ENCODE measurements around the gene EMD. TPM values are rescaled to one million over a fixed set of nuclear protein-coding genes. Genes with fewer than 3 reads are reported as not detected.

The EMD gene
- total RNA-seq, 1 experiment from 2014 or later, result 115 TPM

DNA sequence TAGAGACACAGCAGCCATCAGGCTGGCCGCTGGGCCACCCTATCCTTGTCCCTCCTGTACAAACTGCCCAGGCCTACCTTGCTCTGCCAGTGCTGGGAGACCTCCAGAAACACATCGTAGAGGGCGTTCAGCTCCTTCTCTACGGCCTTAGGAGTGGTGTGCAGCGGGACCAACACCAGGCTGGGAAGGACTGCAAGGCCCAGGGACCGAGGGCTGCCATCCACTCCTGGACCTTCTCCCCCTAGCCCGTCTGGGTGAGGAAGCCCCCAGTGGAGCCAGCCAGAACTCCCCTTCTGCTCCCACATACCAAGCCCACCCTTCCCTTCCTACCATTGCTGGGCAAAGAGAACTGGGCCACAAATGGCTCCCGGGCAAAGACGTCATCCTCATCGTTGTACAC is 24.1 kb downstream of the EMD start:
- H2AK5ac ChIP-seq (ENCODE audit: insufficient read length, low read length), result no peak overlapping the region
- Mint-ChIP-seq H3K9me3 (peaks cover 74 to 78% of the 10 kb centered on the region in 2 experiments), H3K4me3 (no peak overlapping the region), H3K27me3 (ENCODE audit: low read depth) (peaks cover 3% of the 10 kb centered on the region), H3K4me1 (peaks cover 0 to 15% of the 10 kb centered on the region in 2 experiments; a peak in 2 of 4 replicates), H3K27ac (peak overlapping the region in 1 of 3 experiments; percentile 58; a peak in 1 of 7 replicates), H3K36me3 (ENCODE audit: insufficient read depth in 1 of 3, low read depth in 3 of 3) (peaks cover 27 to 45% (median 35%) of the 10 kb centered on the region in 3 experiments)
- no peak overlapping the region; the same call in 1 of the 2 replicates for H3K14ac ChIP-seq (ENCODE audit: insufficient read depth, low read length)
- no peak overlapping the region for H3K4ac ChIP-seq (ENCODE audit: low read depth, low read length)
- H3K27me3 ChIP-seq (ENCODE audit: insufficient read depth, low read length), result no peaks in the 10 kb centered on the region
- no peak overlapping the region for H3K27ac ChIP-seq (ENCODE audit: insufficient read length, low read depth, low read length)
- no CpG with 5 or more reads among the region's 10 CpGs for WGBS (ENCODE audit: extremely low coverage, insufficient read length, low lambda C conversion rate)
- H3K18ac ChIP-seq (ENCODE audit: insufficient read length, low read depth, low read length), result no peak overlapping the region
- no peak overlapping the region for H3K4me2 ChIP-seq (ENCODE audit: insufficient read depth, insufficient read length, low read length)
- H3K9ac ChIP-seq (ENCODE audit: extremely low read depth, insufficient read length, low read length), result no peak overlapping the region
- H4K20me1 ChIP-seq (ENCODE audit: control insufficient read depth, insufficient read depth, insufficient read length), result no peaks in the 10 kb centered on the region
- H3K23me2 ChIP-seq (ENCODE audit: insufficient read length, low read depth, low read length, poor library complexity, severe bottlenecking), result peaks cover 10% of the 10 kb centered on the region
- H4K91ac ChIP-seq (ENCODE audit: insufficient read length, low read depth, low read length), result no peak overlapping the region
- H3K79me2 ChIP-seq (ENCODE audit: insufficient read depth, low read length), result peaks cover 3% of the 10 kb centered on the region; the same call in 1 of the 2 replicates
- no peak for DNase-seq
- no peaks in the 10 kb centered on the region for H3K4me1 ChIP-seq (ENCODE audit: insufficient read depth, low read length)
- H2AFZ ChIP-seq (ENCODE audit: low read length), result no peak overlapping the region
- H2BK120ac ChIP-seq (ENCODE audit: low read depth, low read length, poor library complexity, severe bottlenecking), result no peak overlapping the region
- no peaks in the 10 kb centered on the region for H3K79me1 ChIP-seq (ENCODE audit: insufficient read depth, low read depth, low read length, poor library complexity, severe bottlenecking)
- H3K23ac ChIP-seq (ENCODE audit: insufficient read length, low read depth, low read length), result no peak overlapping the region
- TF ChIP-seq CTCF (conservative IDR thresholded peaks at IDR 0.05), result no peak
- H2BK20ac ChIP-seq (ENCODE audit: low read depth, low read length, poor library complexity, severe bottlenecking), result no peak overlapping the region
- no peak overlapping the region for H2BK12ac ChIP-seq (ENCODE audit: insufficient read length, low read depth, low read length)
- no peak overlapping the region for H3T11ph ChIP-seq (ENCODE audit: low read length)
- no peak overlapping the region for H2BK15ac ChIP-seq (ENCODE audit: low read depth, low read length)
- no peak overlapping the region for H3K56ac ChIP-seq (ENCODE audit: insufficient read length, low read depth, low read length)
- no peak overlapping the region for H2BK5ac ChIP-seq (ENCODE audit: insufficient read length, low read length)
- H3K9me3 ChIP-seq (ENCODE audit: control insufficient read depth, low read depth, low read length), result peaks cover 33% of the 10 kb centered on the region
- no peak overlapping the region for H4K5ac ChIP-seq (ENCODE audit: insufficient read length, low read depth, low read length)
- H4K8ac ChIP-seq (replicated peaks; ENCODE audit: insufficient read length, low read depth, low read length), result no peak overlapping the region
